ENCODE data around the gene IVD. TPM values are rescaled to one million over a fixed set of nuclear protein-coding genes. Genes with fewer than 3 reads are reported as not detected.

The IVD gene
- total RNA-seq, 1 donor from 2014 or later, result 86.6 TPM

DNA sequence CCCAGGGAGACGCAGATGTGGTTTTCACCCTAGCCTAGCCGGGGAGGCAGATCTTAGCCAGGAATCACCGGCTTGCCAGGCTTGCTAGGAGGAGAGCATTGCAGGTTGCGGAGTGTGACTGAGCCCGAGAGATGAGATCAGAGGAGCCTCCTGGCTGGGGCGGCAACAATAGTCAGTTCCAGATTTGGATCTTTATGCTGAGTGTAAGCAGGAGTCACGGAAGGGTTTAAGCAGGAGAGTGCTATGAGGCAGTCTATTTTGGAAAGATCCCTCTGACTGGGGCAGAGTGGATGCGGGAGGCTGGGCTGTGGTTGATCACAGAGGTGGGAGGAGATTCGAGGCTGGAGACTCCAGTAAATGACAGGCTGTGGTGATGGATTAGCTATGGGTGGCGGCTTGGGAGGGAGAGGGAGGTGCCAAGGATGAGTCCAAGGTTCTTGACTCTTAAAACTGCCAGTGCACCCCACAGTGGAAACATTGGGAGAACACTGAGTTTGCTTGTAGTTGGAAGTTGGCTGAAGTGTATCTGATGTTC lies 24.7 kb downstream of the IVD start:
- Mint-ChIP-seq H3K9me3 (no peaks in the 10 kb centered on the region), H3K27me3 (peaks cover 56% of the 10 kb centered on the region), H3K4me3 (peak overlapping the region; percentile 2), H3K4me1 (ENCODE audit: unreplicated experiment) (peaks cover 8% of the 10 kb centered on the region), H3K36me3 (no peaks in the 10 kb centered on the region), H3K27ac (no peak overlapping the region)
- no peak for DNase-seq (ENCODE audit: extremely low spot score, unreplicated experiment)
- TF ChIP-seq, protein P1, sequence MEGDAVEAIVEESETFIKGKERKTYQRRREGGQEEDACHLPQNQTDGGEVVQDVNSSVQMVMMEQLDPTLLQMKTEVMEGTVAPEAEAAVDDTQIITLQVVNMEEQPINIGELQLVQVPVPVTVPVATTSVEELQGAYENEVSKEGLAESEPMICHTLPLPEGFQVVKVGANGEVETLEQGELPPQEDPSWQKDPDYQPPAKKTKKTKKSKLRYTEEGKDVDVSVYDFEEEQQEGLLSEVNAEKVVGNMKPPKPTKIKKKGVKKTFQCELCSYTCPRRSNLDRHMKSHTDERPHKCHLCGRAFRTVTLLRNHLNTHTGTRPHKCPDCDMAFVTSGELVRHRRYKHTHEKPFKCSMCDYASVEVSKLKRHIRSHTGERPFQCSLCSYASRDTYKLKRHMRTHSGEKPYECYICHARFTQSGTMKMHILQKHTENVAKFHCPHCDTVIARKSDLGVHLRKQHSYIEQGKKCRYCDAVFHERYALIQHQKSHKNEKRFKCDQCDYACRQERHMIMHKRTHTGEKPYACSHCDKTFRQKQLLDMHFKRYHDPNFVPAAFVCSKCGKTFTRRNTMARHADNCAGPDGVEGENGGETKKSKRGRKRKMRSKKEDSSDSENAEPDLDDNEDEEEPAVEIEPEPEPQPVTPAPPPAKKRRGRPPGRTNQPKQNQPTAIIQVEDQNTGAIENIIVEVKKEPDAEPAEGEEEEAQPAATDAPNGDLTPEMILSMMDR (conservative IDR thresholded peaks at IDR 0.05), result no peak

- Mint-ChIP-seq H3K27me3 (peaks cover 89% of the 10 kb centered on the region), H3K36me3 (no peaks in the 10 kb centered on the region), H3K9me3 (no peaks in the 10 kb centered on the region), H3K27ac (no peak overlapping the region), H3K4me1 (ENCODE audit: unreplicated experiment) (peaks cover 14% of the 10 kb centered on the region), H3K4me3 (peak overlapping the region; percentile 80)
- TF ChIP-seq, protein P1 (conservative IDR thresholded peaks at IDR 0.05), result no peak
- no peak for DNase-seq (ENCODE audit: extremely low spot score, unreplicated experiment)
Measured at GRCh38 chr15:40435023-40435709, 29.6 kb downstream of the IVD start.

- peak overlapping the region; percentile 80 for H3K4me3 Mint-ChIP-seq
- peaks cover 9% of the 10 kb centered on the region for H3K4me1 Mint-ChIP-seq (ENCODE audit: unreplicated experiment)
- no peak for DNase-seq (ENCODE audit: extremely low spot score, unreplicated experiment)
- TF ChIP-seq, protein P1 (conservative IDR thresholded peaks at IDR 0.05), result no peak
- no peaks in the 10 kb centered on the region for H3K36me3 Mint-ChIP-seq
- H3K27me3 Mint-ChIP-seq, result peaks cover 85% of the 10 kb centered on the region
- no peaks in the 10 kb centered on the region for H3K9me3 Mint-ChIP-seq
- no peak overlapping the region for H3K27ac Mint-ChIP-seq
Measured at GRCh38 chr15:40435710-40436089, 30.1 kb downstream of the IVD start.

GRCh38 chr15:40436116-40436891 lies 30.7 kb downstream of the IVD start:
- H3K4me1 Mint-ChIP-seq (ENCODE audit: unreplicated experiment), result peaks cover 9% of the 10 kb centered on the region
- DNase-seq (ENCODE audit: extremely low spot score, unreplicated experiment), result no peak
- no peaks in the 10 kb centered on the region for H3K9me3 Mint-ChIP-seq
- H3K4me3 Mint-ChIP-seq, result peak overlapping the region; percentile 79
- H3K27me3 Mint-ChIP-seq, result peaks cover 82% of the 10 kb centered on the region
- no peak overlapping the region for H3K27ac Mint-ChIP-seq
- TF ChIP-seq, protein P1 (conservative IDR thresholded peaks at IDR 0.05), result peak; percentile 43
- no peaks in the 10 kb centered on the region for H3K36me3 Mint-ChIP-seq

GRCh38 chr15:40436892-40437751 lies 31.5 kb downstream of the IVD start:
- Mint-ChIP-seq H3K4me3 (peak overlapping the region; percentile 79), H3K36me3 (no peaks in the 10 kb centered on the region), H3K27ac (no peak overlapping the region), H3K27me3 (peaks cover 82% of the 10 kb centered on the region), H3K4me1 (ENCODE audit: unreplicated experiment) (peaks cover 9% of the 10 kb centered on the region), H3K9me3 (no peaks in the 10 kb centered on the region)
- DNase-seq (ENCODE audit: extremely low spot score, unreplicated experiment), result no peak
- TF ChIP-seq, protein P1 (conservative IDR thresholded peaks at IDR 0.05), result no peak
